ENCODE results near the gene FGFR3.
"Not testable (repeated sequence)": the region's sequence is repeated elsewhere in the genome, so short reads cannot be mapped to it uniquely, and the experiment has no call there.

The FGFR3 gene

DNA sequence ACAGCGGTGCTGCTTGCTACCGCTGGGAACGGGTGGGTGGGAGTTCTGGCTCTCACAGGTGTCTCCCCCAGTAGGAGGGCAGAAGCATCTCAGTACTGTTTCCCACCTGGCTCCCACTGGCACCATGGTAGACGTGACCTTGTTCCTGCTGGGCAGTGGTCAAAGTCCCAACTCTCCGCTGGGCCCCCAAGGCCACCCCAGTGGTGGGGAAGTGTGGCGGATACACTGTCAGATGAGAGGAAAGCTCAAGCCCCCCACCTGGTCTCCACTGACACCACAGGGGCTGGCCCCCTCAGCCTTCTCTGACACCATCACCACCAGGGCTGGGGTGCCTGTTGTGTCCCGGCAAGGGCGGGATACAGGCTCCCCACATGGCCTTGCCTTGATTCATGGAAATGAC is 38.2 kb downstream of the FGFR3 start:
- ChIA-PET CTCF (interaction anchor here (1.5 to 4.2 kb wide), 5 partner anchors 12 to 83 kb away, joined by 3 to 23 read pairs (median 11); no protein-coding TSS in a partner anchor), POLR2A (no interaction called here)
- no peak overlapping the region for H3K4me3 ChIP-seq (ENCODE audit: low read depth, low read length)
- TF ChIP-seq, protein P1, sequence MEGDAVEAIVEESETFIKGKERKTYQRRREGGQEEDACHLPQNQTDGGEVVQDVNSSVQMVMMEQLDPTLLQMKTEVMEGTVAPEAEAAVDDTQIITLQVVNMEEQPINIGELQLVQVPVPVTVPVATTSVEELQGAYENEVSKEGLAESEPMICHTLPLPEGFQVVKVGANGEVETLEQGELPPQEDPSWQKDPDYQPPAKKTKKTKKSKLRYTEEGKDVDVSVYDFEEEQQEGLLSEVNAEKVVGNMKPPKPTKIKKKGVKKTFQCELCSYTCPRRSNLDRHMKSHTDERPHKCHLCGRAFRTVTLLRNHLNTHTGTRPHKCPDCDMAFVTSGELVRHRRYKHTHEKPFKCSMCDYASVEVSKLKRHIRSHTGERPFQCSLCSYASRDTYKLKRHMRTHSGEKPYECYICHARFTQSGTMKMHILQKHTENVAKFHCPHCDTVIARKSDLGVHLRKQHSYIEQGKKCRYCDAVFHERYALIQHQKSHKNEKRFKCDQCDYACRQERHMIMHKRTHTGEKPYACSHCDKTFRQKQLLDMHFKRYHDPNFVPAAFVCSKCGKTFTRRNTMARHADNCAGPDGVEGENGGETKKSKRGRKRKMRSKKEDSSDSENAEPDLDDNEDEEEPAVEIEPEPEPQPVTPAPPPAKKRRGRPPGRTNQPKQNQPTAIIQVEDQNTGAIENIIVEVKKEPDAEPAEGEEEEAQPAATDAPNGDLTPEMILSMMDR (IDR thresholded peaks at IDR 0.05; ENCODE audit: insufficient read depth, low read length, missing control alignments): no peak
- no peak for DNase-seq (ENCODE audit: low read depth, low spot score)

DNA sequence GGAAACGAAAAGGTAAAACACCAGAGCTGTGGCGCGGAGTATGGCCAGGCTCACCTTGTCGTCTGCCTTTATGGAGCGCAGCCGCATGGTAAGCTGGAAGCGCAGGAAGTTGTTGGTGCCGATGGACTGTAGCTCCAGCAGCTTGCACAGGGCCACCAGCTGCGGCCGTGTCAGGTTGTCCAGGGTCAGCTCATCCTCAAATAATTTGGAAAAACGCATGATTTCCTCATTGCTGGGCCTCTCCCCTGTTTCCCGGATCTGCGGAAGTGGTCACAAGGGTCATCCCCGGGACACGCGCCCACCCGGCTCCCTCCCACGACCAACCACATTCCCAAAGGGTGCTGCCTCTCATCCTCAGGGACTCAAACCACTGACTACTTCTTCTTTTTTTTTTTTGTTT is 39.6 kb downstream of the FGFR3 start:
- POLR2A ChIA-PET: no interaction called here
- no peak overlapping the region for H3K4me3 ChIP-seq (ENCODE audit: low read depth, low read length)
- TF ChIP-seq, protein P1 (IDR thresholded peaks at IDR 0.05; ENCODE audit: insufficient read depth, low read length, missing control alignments): no peak
- no peak for DNase-seq (ENCODE audit: low read depth, low spot score)
- CTCF ChIA-PET: interaction anchor here (1.4 to 4.2 kb wide), 4 partner anchors 10 to 84 kb away, joined by 3 to 23 read pairs (median 12); no protein-coding TSS in a partner anchor

DNA sequence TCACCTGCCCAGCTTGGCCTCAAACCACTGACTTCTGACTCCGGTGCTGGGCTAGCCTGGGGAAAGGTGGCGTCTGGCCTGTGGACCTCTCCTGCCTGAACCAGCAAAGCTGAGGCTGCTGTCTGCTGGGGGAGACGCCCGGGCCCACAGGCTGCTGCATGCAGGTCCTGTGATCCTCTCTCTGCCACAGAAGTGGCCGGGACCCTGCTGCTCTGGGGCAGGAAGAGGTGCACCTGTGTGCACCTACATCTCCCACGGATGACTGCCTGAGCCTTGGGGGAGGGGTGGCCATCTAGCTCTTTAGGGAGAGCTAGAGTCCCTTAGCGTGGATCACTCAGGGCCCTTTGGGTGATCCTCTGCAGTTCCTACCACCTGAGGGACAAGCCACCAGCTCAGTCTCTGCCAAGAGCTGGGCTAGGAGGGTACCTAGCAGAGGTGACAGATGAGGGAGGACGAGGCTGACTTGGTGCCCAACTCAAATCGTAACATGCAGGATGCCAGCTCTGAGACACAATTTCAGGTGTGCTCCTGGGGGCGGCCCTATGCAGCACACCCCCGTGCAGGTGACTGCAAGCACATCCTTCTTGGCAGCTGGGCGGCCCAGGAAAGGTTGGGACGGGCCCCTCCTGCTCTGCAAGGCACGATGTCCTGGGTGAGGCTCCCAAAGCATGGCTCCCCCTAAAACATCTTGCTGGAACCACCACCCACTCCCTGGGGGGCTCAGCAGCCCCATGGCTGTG is 40.4 kb downstream of the FGFR3 start:
- no peak for DNase-seq (ENCODE audit: low read depth, low spot score)
- no peak overlapping the region for H3K4me3 ChIP-seq (ENCODE audit: low read depth, low read length)
- TF ChIP-seq, protein P1 (IDR thresholded peaks at IDR 0.05; ENCODE audit: insufficient read depth, low read length, missing control alignments): no peak
- ChIA-PET CTCF (interaction anchor here (0.8 to 4.0 kb wide), 4 partner anchors 9 to 66 kb away, joined by 3 to 21 read pairs (median 6); no protein-coding TSS in a partner anchor), POLR2A (interaction anchor here (1.2 kb wide), 1 partner anchor 9 kb away, joined by 3 read pairs; no protein-coding TSS in a partner anchor)

- ChIA-PET POLR2A (interaction anchor here (1.2 kb wide), 1 partner anchor 8 kb away, joined by 3 read pairs; no protein-coding TSS in a partner anchor), CTCF (interaction anchor here (0.8 to 1.4 kb wide), 4 partner anchors 19 to 65 kb away, joined by 3 to 8 read pairs (median 4); no protein-coding TSS in a partner anchor)
- TF ChIP-seq, protein P1 (IDR thresholded peaks at IDR 0.05; ENCODE audit: insufficient read depth, low read length, missing control alignments): no peak
- DNase-seq (ENCODE audit: low read depth, low spot score): no peak
- no peak overlapping the region for H3K4me3 ChIP-seq (ENCODE audit: low read depth, low read length)
Observed at GRCh38 chr4:1834047-1834775, 41.1 kb downstream of the FGFR3 start.

DNA sequence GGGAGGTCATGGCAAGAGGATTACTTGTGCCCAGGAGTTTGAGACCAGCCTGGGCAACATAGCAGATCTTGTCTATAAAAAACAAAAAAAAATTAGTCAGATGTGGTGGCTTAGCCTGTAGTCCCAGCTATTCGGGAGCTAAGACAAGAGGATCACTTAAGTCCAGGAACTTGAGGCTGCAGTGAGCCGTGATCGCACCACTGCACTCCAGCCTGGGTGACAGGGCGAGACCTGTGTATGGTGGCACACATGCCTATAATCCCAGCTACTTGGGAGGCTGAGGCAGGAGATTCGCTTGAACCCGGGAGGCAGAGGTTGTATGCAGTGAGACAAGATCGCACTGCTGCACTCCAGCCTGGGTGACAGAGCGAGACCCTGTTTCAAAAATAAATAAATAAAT is 42.7 kb downstream of the FGFR3 start:
- H3K4me3 ChIP-seq (ENCODE audit: low read depth, low read length); DNase-seq (ENCODE audit: low read depth, low spot score); POLR2A ChIA-PET; CTCF ChIA-PET: not testable (repeated sequence)

- POLR2A ChIA-PET: no interaction called here
- no peak for DNase-seq (ENCODE audit: low read depth, low spot score)
- CTCF ChIA-PET: no interaction called here
- TF ChIP-seq, protein P1 (IDR thresholded peaks at IDR 0.05; ENCODE audit: insufficient read depth, low read length, missing control alignments): no peak
- no peak overlapping the region for H3K4me3 ChIP-seq (ENCODE audit: low read depth, low read length)
Observed at GRCh38 chr4:1836650-1837049, 43.6 kb downstream of the FGFR3 start.

Data from AG04449 (cell line).